Upper lobe of left lung (tissue), 4 donors: ENCODE data around the gene PTPRN2.

Source experiments
- EP300 ChIP-seq, 4 donors: sonication (generic); formaldehyde crosslinking; IDR thresholded peaks; one replicate each; pipeline ENCODE4 v1.5.1; 2017; ENCODE audit warnings: antibody characterized with exemption in 4 of 4, control low read depth in 2 of 4
- POLR2A ChIP-seq, 4 donors: fragments of 450-650 bp; IDR thresholded peaks; one replicate each; pipeline ENCODE4 v1.5.1; 2016 to 2017; ENCODE audit warnings: antibody characterized with exemption in 4 of 4, mild to moderate bottlenecking in 2 of 4
- POLR2AphosphoS5 ChIP-seq, 2 donors: sonication (generic); formaldehyde crosslinking; IDR thresholded peaks; one replicate each; pipeline ENCODE4 v1.5.1; 2017; ENCODE audit warnings: antibody characterized with exemption in 2 of 2
- TF ChIP-seq, protein P1 (sequence below), 6 experiments: fragments of 450-650 bp in 4 of 6; fragments of 200-600 bp in 2 of 6; sonication (generic) in 2 of 6; IDR thresholded peaks; one replicate each; pipeline ENCODE4 v1.5.1; 2016 to 2019; ENCODE audit warnings: antibody characterized with exemption in 6 of 6

DNA sequence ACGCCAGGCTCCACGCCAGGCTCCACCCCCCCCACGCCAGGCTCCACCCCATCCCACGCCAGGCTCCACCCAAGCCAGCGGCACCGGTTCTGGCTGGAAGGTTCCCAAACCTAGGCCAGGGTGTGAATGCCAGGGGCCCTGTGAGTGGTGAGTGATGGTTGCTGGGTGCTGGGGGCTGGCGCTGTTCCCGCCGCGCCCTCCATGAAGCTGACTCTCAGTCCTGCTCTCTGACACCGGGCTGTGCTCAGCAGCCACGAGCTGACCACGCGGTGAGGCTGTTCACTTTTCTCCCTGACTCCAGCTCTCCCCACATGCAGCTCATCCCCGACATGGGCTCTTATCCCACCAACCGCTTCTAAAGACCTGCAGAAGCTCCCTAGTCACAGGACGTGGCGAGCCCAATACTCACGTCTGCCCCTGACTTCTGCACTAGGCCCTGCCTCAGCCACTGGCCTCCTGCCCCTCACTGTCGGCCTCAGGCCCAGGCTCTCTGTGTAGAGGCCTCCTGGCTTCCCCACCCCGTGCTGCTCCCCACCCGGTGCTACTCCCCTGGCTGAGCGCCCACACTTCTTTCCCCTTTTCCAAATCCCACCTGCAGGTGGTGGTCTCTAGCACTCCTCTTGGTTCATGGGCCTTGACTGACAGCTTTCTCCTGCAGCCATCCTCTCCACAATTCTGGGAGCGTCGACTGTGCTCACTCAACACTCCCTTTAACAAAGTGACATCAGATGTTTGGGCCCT lies 603.0 kb downstream of the PTPRN2 start:
- TF ChIP-seq, protein P1, sequence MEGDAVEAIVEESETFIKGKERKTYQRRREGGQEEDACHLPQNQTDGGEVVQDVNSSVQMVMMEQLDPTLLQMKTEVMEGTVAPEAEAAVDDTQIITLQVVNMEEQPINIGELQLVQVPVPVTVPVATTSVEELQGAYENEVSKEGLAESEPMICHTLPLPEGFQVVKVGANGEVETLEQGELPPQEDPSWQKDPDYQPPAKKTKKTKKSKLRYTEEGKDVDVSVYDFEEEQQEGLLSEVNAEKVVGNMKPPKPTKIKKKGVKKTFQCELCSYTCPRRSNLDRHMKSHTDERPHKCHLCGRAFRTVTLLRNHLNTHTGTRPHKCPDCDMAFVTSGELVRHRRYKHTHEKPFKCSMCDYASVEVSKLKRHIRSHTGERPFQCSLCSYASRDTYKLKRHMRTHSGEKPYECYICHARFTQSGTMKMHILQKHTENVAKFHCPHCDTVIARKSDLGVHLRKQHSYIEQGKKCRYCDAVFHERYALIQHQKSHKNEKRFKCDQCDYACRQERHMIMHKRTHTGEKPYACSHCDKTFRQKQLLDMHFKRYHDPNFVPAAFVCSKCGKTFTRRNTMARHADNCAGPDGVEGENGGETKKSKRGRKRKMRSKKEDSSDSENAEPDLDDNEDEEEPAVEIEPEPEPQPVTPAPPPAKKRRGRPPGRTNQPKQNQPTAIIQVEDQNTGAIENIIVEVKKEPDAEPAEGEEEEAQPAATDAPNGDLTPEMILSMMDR (IDR thresholded peaks at IDR 0.05), result no peak
- TF ChIP-seq POLR2A (IDR thresholded peaks at IDR 0.05) (no peak), POLR2AphosphoS5 (IDR thresholded peaks at IDR 0.05) (no peak), EP300 (IDR thresholded peaks at IDR 0.05) (no peak)
